Measurements from ENCODE around the gene ASCL5.

The ASCL5 gene

DNA sequence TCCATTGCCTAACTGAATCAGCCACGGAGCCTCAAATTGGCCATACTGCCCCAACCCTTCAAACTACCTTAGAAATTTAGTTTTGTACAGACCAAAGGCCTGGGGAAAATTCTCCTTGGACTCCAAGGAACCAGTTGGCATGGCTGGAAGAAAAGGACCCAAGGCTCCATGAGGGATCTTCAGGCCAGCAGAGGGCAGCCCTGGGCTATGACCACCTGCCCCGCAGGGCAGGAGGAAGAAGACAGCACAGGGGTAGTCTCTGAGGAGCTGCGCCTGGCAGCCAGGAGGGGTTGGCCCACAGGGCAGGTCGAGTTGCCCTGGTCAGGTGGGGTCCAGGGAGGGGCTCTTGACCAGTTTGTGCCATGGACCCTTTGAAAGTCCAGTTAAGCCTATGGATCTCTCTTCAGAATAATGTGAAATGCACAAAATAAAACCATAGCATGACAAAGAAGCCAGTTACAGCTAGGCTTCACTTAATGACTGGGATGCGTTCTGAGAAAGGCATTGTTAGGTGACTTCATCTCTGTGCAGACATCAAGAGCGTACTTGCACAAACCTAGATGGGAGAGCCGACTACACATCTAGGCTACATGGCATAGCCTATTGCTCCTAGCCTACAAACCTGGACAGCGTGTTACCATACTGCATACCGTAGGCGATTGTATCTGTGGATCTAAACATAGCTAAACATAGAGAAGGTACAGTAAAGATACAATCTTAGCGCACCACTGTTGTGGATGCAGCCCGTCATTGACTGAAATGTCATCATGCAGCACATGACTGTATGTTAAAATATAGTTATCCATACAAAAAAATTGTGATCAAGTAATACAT is 40.9 kb downstream of the ASCL5 start:
- DNase-seq (ENCODE audit: low read depth, low spot score): no peak

DNA sequence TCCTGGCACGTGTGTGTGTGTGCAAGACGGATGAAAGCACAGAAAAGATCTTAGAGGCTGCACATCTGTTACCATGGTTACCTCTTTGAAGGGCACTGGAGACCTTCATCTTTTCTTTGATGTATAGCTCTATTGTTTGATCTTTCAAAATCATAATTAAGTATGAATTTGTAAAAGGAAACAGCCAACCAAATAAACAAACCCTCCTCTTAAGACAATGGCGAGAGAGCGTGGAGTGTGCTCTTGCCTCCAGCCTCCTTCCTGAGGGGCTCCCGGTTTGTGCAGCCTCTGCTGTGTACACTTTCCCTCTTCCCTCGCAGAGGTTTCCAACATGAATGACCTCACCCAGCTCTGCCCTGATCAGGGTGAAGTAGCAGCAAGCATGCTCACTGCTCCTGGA is 42.7 kb downstream of the ASCL5 start:
- no peak for DNase-seq (ENCODE audit: low read depth, low spot score)

DNA sequence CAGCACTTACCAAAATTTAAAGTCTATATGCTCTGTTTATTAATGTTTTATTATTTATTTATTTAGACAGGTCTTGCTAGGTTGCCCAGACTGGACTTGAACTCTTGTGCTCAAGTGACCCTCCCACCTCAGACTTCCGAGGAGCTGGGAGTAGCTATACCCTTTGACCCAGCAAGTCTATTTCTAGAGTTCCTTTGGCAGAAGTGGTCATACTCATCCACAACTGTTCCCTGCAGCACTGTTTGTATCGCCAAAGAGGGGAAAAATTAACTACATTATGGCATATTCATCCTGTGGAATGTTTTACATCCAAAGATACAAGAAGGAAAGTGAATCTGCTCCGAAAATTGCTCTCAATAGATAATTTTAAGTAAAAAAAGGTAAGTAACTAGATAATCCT is 43.2 kb downstream of the ASCL5 start:
- DNase-seq (ENCODE audit: low read depth, low spot score): no peak

DNA sequence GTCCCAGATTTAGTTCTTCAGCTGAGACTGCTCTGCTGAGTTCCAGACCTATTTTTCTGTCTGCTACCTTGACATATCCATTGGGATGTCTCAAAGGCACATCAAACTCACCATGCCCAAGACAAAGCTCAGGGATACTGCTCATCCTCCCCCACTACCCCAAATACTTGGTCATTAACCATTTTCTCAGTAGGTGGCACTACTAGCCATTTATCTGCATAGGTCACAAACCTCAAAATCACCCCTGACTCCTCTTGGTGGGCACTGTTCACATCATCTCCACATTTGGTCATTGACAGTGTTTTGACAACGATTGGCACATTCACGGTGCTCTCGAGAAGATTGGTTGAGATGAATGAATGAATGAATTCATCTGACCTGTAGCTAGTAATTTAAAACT is 46.8 kb downstream of the ASCL5 start:
- no peak for DNase-seq (ENCODE audit: low read depth, low spot score)

GRCh38 chr1:201077736-201078135 is 49.2 kb downstream of the ASCL5 start:
- DNase-seq (ENCODE audit: low read depth, low spot score): no peak

- DNase-seq (ENCODE audit: low read depth, low spot score): no peak
Observed at GRCh38 chr1:201077116-201077515, 49.9 kb downstream of the ASCL5 start.

- DNase-seq (ENCODE audit: low read depth, low spot score): no peak
Observed at GRCh38 chr1:201076092-201076491, 50.9 kb downstream of the ASCL5 start.

DNA sequence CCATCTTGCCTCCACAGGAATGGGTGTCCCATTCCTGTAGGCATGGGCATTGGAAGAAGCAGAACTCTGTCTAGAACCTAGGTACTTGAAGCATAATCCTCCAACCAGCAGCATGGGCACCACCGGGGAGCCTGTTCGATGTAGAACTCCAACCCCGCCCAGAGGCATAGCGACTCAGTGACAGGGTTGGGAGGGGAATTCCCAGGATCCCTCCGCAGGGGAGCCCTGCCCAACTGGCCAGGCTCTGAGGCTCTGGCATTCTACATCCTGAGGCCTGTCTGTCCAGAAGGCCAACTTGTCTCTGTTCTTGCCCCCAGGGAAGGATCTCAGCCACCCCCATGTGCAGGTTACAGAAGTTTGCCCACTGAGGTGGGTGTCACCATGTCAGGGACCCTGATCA is 53.0 kb downstream of the ASCL5 start:
- DNase-seq (ENCODE audit: low read depth, low spot score): no peak

- no peak for DNase-seq (ENCODE audit: low read depth, low spot score)
Observed at GRCh38 chr1:201072922-201073321, 54.1 kb downstream of the ASCL5 start.

DNA sequence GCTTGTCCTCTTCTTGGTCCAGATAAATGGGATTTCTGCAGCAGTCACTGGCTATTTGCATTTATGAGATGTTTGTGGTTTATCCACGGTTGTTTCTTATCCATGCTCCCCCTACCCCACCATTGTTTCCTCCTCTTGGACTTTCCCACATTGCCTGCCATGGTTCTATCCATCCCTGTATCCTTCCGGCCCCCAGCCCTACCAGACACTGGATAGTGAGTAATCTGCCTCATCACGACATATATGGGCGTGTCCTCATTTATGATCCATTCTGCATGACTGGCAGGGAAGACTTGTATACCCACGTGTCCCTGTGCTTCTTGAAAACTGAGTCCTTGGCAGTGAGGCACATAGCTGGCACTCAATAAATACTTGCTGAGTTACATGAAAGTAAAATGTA is 54.8 kb downstream of the ASCL5 start:
- no peak for DNase-seq (ENCODE audit: low read depth, low spot score)

DNA sequence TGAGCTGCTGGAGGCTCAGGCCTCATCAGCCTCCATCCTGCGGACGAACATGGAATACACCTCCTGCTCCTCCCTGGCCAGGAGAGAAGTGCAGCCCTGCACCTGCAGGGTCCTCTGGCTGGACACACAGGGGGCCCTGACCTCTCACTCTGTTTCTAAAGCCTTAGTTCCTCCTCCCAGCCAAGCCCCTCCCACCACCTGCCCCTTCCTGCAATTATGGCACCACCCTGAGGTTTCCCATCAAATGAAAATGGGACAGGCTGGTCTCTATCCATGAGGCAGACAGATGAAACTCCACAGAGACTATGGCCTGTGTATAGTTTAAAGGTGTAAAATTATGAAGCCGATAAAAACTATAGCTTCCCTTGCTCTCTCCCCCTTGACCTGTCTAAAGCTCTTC is 57.3 kb downstream of the ASCL5 start:
- DNase-seq (ENCODE audit: low read depth, low spot score): no peak

DNA sequence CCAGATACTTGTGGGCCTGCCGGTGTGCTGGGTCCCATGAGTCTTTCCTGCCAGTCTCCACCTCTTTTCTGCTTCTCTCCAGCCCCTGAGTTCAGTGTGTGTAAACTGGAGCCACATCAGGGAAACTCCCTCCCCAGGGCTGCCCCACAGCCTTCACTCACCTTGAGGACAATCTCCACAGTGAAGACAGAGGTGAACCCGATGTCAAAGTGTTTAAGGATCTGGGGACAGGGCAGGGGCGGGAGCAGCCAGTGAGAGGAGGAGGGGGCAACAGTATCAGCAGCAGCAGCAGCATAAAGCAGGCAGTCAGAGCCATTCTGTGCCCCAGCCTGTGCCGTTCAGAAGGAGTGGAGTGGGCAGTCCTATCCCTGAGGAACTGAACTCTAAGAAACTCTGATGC is 58.0 kb downstream of the ASCL5 start:
- no peak for DNase-seq (ENCODE audit: low read depth, low spot score)

- no peak for DNase-seq (ENCODE audit: low read depth, low spot score)
Observed at GRCh38 chr1:201066986-201067385, 60.0 kb downstream of the ASCL5 start.

DNA sequence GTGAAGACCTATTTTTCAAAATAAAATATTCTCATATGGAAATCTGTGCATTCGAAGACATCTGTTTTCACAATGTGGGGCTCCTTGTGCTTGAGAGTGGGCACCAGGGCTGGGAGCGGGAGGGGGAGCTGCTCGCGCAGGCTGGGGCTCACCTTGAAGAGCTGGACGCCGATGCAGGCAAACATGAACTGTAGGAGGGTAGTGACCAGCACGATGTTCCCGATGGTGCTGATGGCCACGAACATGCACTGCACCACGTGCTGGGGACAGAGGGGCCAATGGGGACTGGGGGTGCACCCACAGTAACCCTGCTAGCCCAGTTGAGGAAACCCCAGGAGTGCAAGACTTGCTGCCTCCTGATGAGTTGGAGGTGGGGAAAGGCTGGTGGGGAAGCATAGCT is 61.3 kb downstream of the ASCL5 start:
- DNase-seq (ENCODE audit: low read depth, low spot score): no peak

- no peak for DNase-seq (ENCODE audit: low read depth, low spot score)
Observed at GRCh38 chr1:201064806-201065205, 62.2 kb downstream of the ASCL5 start.
